Measurements from ENCODE around the gene CLCNKB.

The CLCNKB gene

DNA sequence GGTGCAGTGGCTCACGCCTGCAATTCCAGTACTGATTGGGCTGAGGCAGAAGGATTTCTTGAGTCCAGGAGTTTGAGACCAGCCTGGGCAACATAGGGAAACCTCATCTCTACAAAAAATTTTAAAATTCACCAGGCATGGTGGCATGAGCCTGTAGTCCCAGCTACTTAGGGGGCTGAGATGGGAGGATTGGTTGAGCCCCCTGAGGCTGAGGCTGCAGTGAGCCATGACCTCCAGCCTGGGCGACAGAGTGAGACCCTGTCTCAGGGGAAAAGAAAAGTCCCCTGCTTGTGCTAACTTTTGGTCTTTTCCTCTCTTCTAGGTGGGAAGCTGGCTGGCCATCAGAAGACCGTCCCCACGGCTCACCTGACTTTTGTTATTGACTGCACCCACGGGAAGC lies 38.0 kb upstream of the CLCNKB start:
- DNase-seq (ENCODE audit: low read depth): no peak
- TF ChIP-seq, protein P1, sequence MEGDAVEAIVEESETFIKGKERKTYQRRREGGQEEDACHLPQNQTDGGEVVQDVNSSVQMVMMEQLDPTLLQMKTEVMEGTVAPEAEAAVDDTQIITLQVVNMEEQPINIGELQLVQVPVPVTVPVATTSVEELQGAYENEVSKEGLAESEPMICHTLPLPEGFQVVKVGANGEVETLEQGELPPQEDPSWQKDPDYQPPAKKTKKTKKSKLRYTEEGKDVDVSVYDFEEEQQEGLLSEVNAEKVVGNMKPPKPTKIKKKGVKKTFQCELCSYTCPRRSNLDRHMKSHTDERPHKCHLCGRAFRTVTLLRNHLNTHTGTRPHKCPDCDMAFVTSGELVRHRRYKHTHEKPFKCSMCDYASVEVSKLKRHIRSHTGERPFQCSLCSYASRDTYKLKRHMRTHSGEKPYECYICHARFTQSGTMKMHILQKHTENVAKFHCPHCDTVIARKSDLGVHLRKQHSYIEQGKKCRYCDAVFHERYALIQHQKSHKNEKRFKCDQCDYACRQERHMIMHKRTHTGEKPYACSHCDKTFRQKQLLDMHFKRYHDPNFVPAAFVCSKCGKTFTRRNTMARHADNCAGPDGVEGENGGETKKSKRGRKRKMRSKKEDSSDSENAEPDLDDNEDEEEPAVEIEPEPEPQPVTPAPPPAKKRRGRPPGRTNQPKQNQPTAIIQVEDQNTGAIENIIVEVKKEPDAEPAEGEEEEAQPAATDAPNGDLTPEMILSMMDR (conservative IDR thresholded peaks at IDR 0.05; ENCODE audit: control insufficient read depth, insufficient read depth, low read depth, low read length): no peak
- H3K4me3 ChIP-seq (ENCODE audit: control insufficient read depth, low read depth, low read length): no peak overlapping the region

DNA sequence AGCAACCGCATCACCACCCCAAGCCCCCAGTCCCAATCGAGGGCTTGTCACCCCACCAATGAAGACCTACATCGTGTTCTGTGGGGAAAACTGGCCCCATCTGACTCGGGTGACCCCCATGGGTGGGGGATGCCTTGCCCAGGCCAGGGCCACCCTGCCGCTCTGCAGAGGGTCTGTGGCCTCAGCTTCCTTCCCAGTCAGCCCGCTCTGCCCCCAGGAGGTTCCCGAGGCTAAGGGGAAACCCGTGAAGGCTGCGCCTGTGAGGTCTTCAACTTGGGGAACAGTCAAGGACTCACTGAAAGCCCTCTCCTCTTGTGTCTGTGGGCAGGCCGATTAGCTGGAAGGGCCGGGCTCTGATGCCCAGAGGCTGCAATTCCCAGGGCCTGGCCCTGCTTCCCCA lies 37.6 kb upstream of the CLCNKB start:
- TF ChIP-seq, protein P1 (conservative IDR thresholded peaks at IDR 0.05; ENCODE audit: control insufficient read depth, insufficient read depth, low read depth, low read length): no peak
- DNase-seq (ENCODE audit: low read depth): no peak
- H3K4me3 ChIP-seq (ENCODE audit: control insufficient read depth, low read depth, low read length): no peak overlapping the region

DNA sequence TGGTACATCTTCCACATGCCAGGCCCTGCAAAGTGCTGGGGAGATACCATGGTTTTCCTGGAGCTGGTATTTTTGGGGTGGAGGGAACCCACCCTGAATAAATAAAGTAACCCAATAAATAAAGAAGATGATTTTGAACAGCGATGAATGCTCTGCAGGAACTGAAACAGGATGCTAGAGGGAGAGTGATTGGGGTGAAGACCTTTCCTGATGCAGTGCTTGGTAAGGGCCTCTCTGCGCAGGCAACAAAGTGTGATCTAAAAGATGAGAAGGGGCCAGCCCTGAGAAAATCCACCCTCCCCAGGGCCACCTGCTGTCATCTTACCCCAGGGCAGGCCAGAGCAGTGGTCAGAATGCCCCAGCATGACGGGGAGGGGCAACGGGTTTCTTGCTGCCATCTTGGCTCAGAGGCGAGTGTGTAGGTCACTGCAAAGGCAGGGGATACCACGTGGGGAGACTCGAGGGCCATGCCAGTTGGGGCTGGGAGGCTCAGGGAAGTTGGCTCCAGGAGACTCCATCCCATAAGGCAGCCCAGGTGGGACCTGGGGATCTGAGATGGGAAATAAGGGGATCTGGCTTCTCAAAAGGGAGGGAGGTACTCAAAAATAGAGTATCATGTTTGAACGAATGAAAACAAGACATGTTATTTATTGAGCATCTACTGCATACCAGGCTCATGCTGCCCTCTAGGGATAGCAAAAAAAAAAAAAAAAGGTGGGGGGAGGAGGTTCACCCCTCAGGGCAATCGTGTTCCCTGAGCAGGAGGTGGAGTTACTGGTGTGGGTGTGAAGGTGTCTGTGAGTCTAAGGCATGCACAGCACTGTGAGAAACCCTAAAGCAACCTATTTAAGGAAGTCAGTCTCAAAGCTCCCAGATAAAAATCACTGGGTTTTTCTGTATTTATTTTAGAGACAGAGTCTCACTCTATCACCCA lies 36.8 kb upstream of the CLCNKB start:
- DNase-seq (ENCODE audit: low read depth): peak; percentile 34
- H3K4me3 ChIP-seq (ENCODE audit: control insufficient read depth, low read depth, low read length): no peak overlapping the region
- TF ChIP-seq, protein P1 (conservative IDR thresholded peaks at IDR 0.05; ENCODE audit: control insufficient read depth, insufficient read depth, low read depth, low read length): peak; percentile 31

DNA sequence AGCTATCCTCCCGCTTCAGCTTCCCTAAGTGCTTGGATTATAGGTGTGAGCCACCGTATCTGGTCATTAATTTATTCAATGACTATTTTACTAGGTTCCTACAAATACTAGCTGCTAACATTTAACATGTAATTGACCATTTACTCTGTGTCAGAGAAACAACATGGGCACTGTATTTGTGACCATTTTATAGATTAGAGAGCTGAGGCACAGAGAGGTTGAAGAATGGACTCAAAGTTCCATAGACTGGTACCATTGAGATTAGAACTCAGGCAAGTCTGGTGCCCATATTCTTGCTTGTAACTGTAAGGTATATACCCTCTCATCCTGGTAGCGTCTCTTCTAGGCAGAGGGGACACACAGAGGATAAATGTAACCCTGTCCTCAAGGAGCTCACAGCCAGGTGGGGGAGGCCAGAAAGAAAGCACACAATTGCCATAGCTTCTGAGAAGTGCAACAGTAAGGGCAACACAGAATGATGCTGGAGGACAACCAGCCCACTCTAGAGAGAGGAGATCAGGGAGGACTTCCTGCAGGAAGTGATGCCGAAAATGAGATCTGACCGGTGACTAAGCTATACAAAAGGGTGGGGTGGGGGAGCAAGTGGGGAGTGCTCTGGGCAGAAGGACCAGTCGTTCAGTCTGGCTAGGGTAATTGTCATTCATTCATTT lies 35.8 kb upstream of the CLCNKB start:
- TF ChIP-seq, protein P1 (conservative IDR thresholded peaks at IDR 0.05; ENCODE audit: control insufficient read depth, insufficient read depth, low read depth, low read length): no peak
- no peak for DNase-seq (ENCODE audit: low read depth)
- no peak overlapping the region for H3K4me3 ChIP-seq (ENCODE audit: control insufficient read depth, low read depth, low read length)

DNA sequence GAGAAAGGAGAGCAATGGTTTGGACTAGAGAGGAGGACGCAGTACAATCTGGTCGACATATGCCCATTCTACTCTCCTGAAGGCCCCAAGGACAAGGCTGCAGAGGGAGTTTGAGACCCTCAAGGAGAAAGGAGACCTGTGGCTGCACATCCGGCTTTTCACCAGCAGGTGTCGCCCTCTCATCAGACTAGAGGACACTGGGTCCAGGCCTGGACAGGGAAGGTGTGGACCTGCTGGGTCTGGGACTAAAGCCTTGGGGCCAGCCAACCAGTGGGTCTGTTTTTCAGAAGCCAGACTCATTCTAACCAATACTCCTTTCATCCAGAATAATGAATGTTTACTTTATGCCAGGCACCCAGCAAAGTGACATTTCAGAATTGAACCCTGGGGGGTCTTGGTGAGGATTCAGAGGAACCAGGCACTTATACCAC lies 34.5 kb upstream of the CLCNKB start:
- peak; percentile 66 for DNase-seq (ENCODE audit: low read depth)
- H3K4me3 ChIP-seq (ENCODE audit: control insufficient read depth, low read depth, low read length): no peak overlapping the region
- TF ChIP-seq, protein P1 (conservative IDR thresholded peaks at IDR 0.05; ENCODE audit: control insufficient read depth, insufficient read depth, low read depth, low read length): peak; percentile 97

DNA sequence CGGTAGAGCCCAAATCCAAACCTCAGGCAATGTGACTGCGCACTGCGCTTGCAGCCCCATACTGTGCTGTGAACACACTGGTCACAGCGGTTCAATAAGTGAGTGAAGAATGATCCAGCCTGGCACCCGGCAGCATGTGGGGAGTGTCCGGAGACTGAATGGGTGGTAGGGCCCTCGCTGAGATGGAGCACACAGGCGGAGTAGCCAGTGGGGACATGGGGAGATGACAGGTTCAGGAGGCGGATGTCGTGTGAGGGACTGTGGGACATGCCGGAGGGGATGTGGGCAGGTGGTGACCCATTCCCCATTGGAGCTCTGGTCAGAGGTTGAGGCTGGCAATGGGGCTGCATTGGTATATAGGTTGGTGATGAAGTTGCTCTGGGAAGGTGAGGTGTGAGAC lies 33.9 kb upstream of the CLCNKB start:
- TF ChIP-seq, protein P1 (conservative IDR thresholded peaks at IDR 0.05; ENCODE audit: control insufficient read depth, insufficient read depth, low read depth, low read length): no peak
- H3K4me3 ChIP-seq (ENCODE audit: control insufficient read depth, low read depth, low read length): no peak overlapping the region

More for the DNA sequence above, 33.9 kb upstream of the CLCNKB start:
- DNase-seq (ENCODE audit: low read depth): no peak

Measured in fibroblast of mammary gland (primary cell).